Suprapubic skin (tissue), 4 donors: ENCODE data around the gene GAS6. TPM values are rescaled to one million over a fixed set of nuclear protein-coding genes. Genes with fewer than 3 reads are reported as not detected.

ENCODE experiments used
- DNase-seq, 2 donors: peaks; one replicate each; pipeline ENCODE4 v3.0.0-alpha.2; 2019; ENCODE audit warnings: low spot score in 2 of 2
- H3K27ac ChIP-seq: fragments of 200-600 bp; sonication (generic); one replicate; pipeline ENCODE4 v1.5.1; 2019
- H3K27me3 ChIP-seq: fragments of 200-600 bp; sonication (generic); one replicate; pipeline ENCODE4 v1.5.1; 2019
- H3K36me3 ChIP-seq: fragments of 200-600 bp; sonication (generic); one replicate; pipeline ENCODE4 v1.5.1; 2019
- H3K4me1 ChIP-seq: fragments of 200-600 bp; sonication (generic); one replicate; pipeline ENCODE4 v1.5.1; 2019
- H3K4me3 ChIP-seq: fragments of 200-600 bp; sonication (generic); one replicate; pipeline ENCODE4 v1.5.1; 2019; ENCODE audit warnings: mild to moderate bottlenecking
- H3K9me3 ChIP-seq: fragments of 200-600 bp; sonication (generic); one replicate; pipeline ENCODE4 v1.5.1; 2019
- CTCF ChIP-seq, 2 donors: fragments of 200-600 bp in 1 of 2; fragments of 450-650 bp in 1 of 2; sonication (generic) in 1 of 2; IDR thresholded peaks; one replicate each; pipeline ENCODE4 v1.5.1; 2016 to 2019; ENCODE audit warnings: antibody characterized with exemption in 2 of 2, mild to moderate bottlenecking in 1 of 2, moderate library complexity in 1 of 2
- EP300 ChIP-seq: sonication (generic); formaldehyde crosslinking; IDR thresholded peaks from one replicate; pipeline ENCODE4 v1.6.1; 2017; ENCODE audit warnings: antibody characterized with exemption
- POLR2A ChIP-seq, 2 donors: fragments of 450-650 bp; IDR thresholded peaks; one replicate each; pipeline ENCODE4 v1.6.1; 2017; ENCODE audit warnings: antibody characterized with exemption in 2 of 2, mild to moderate bottlenecking in 2 of 2, moderate library complexity in 2 of 2
- POLR2AphosphoS5 ChIP-seq, 3 donors: sonication (generic); formaldehyde crosslinking; IDR thresholded peaks; one replicate each; pipeline ENCODE4 v1.6.1; 2017; ENCODE audit warnings: antibody characterized with exemption in 3 of 3
- WGBS: methylation state at CpG from one replicate; pipeline ENCODE4 v1.1.5; 2018; 5-methylcytosine and 5-hydroxymethylcytosine counted together
- total RNA-seq, 4 donors: library from RNA; depleted of rRNA; stranded (reverse); fragments of >200 nt; gene quantifications; one replicate each; pipeline ENCODE4 v1.1.0, GENCODE V29; 2016

Gene GAS6
- total RNA-seq, 4 donors from 2014 or later: 175 to 286 (median 224) TPM

- Histone ChIP-seq H3K36me3 (peaks cover 55% of the 10 kb centered on the region), H3K4me1 (peaks cover 40% of the 10 kb centered on the region), H3K27ac (no peak overlapping the region), H3K9me3 (no peaks in the 10 kb centered on the region), H3K27me3 (no peaks in the 10 kb centered on the region), H3K4me3 (no peak overlapping the region)
- no peak for DNase-seq
- no peak for TF ChIP-seq CTCF (IDR thresholded peaks at IDR 0.05)
- no peak for TF ChIP-seq POLR2AphosphoS5 (IDR thresholded peaks at IDR 0.05)
- no peak for TF ChIP-seq POLR2A (IDR thresholded peaks at IDR 0.05)
- TF ChIP-seq EP300: no peak
- 81% methylated on average over 29 of the region's 45 CpGs for WGBS
These were observed 40.7 kb downstream of the GAS6 start for GRCh38 chr13:113822956-113823744.

GRCh38 chr13:113822266-113822665 lies 41.6 kb downstream of the GAS6 start:
- no peaks in the 10 kb centered on the region for H3K9me3 ChIP-seq
- no peak for DNase-seq
- H3K27ac ChIP-seq: no peak overlapping the region
- H3K4me1 ChIP-seq: peaks cover 48% of the 10 kb centered on the region
- H3K27me3 ChIP-seq: no peaks in the 10 kb centered on the region
- peaks cover 46% of the 10 kb centered on the region for H3K36me3 ChIP-seq
- no CpG with 5 or more reads among the region's 12 CpGs for WGBS
- no peak overlapping the region for H3K4me3 ChIP-seq
- no peak for TF ChIP-seq CTCF (IDR thresholded peaks at IDR 0.05)
- TF ChIP-seq POLR2AphosphoS5 (IDR thresholded peaks at IDR 0.05): no peak
- no peak for TF ChIP-seq EP300
- TF ChIP-seq POLR2A (IDR thresholded peaks at IDR 0.05): no peak

GRCh38 chr13:113821847-113822246 lies 42.0 kb downstream of the GAS6 start:
- Histone ChIP-seq H3K9me3 (no peaks in the 10 kb centered on the region), H3K4me3 (no peak overlapping the region), H3K27me3 (no peaks in the 10 kb centered on the region), H3K36me3 (peaks cover 42% of the 10 kb centered on the region), H3K4me1 (peaks cover 53% of the 10 kb centered on the region), H3K27ac (peak overlapping the region; percentile 90)
- no CpG with 5 or more reads among the region's 24 CpGs for WGBS
- TF ChIP-seq POLR2AphosphoS5 (IDR thresholded peaks at IDR 0.05): no peak
- TF ChIP-seq EP300: no peak
- TF ChIP-seq CTCF (IDR thresholded peaks at IDR 0.05): no peak
- TF ChIP-seq POLR2A (IDR thresholded peaks at IDR 0.05): no peak
- no peak for DNase-seq

- Histone ChIP-seq H3K4me1 (peaks cover 60% of the 10 kb centered on the region), H3K27me3 (no peaks in the 10 kb centered on the region), H3K27ac (peak overlapping the region; percentile 90), H3K36me3 (peaks cover 35% of the 10 kb centered on the region), H3K4me3 (peak overlapping the region; percentile 38), H3K9me3 (no peaks in the 10 kb centered on the region)
- WGBS: 29% methylated on average over 29 of the region's 54 CpGs
- DNase-seq: peak; percentile 90 to 91
- TF ChIP-seq POLR2A (IDR thresholded peaks at IDR 0.05) (no peak), POLR2AphosphoS5 (IDR thresholded peaks at IDR 0.05) (peak in 2 of 3 donors; percentile 85 to 90), CTCF (IDR thresholded peaks at IDR 0.05) (no peak), EP300 (no peak)
These were observed 42.8 kb downstream of the GAS6 start for GRCh38 chr13:113820813-113821651.
